ENCODE measurements around the gene ZNF274. TPM values are rescaled to one million over a fixed set of nuclear protein-coding genes. Genes with fewer than 3 reads are reported as not detected.

The ZNF274 gene
- polyA plus RNA-seq, 1 experiment: 15.2 TPM

GRCh38 chr19:58212336-58213074, 29.6 kb downstream of the ZNF274 start:
- Histone ChIP-seq H3K27me3 (ENCODE audit: control insufficient read depth, insufficient read depth, low read length) (no peaks in the 10 kb centered on the region), H3K36me3 (ENCODE audit: control insufficient read depth, insufficient read depth, low read length) (peaks cover 37% of the 10 kb centered on the region), H3K4me3 (ENCODE audit: low read depth, low read length) (no peak overlapping the region)
- DNase-seq (ENCODE audit: low read depth): no peak
- ChIA-PET POLR2A (no interaction called here), CTCF (interaction anchor here (0.6 kb wide), 1 partner anchor 169 kb away, joined by 3 read pairs; no protein-coding TSS in a partner anchor)
- TF ChIP-seq CTCF (IDR thresholded peaks at IDR 0.05; ENCODE audit: insufficient read depth, low read depth, low read length): no peak

GRCh38 chr19:58213075-58213369, 30.2 kb downstream of the ZNF274 start:
- POLR2A ChIA-PET: no interaction called here
- Histone ChIP-seq H3K36me3 (ENCODE audit: control insufficient read depth, insufficient read depth, low read length) (peaks cover 33% of the 10 kb centered on the region), H3K27me3 (ENCODE audit: control insufficient read depth, insufficient read depth, low read length) (no peaks in the 10 kb centered on the region), H3K4me3 (ENCODE audit: low read depth, low read length) (no peak overlapping the region)
- CTCF ChIA-PET: interaction anchor here (0.6 kb wide), 1 partner anchor 168 kb away, joined by 3 read pairs; no protein-coding TSS in a partner anchor
- no peak for DNase-seq (ENCODE audit: low read depth)
- TF ChIP-seq CTCF (IDR thresholded peaks at IDR 0.05; ENCODE audit: insufficient read depth, low read depth, low read length): no peak

- POLR2A ChIA-PET: no interaction called here
- no peaks in the 10 kb centered on the region for H3K27me3 ChIP-seq (ENCODE audit: control insufficient read depth, insufficient read depth, low read length)
These were observed 34.2 kb downstream of the ZNF274 start for GRCh38 chr19:58217069-58217481.

GRCh38 chr19:58217607-58218391, 34.9 kb downstream of the ZNF274 start:
- CTCF ChIA-PET: no interaction called here
- no peak overlapping the region for H3K4me3 ChIP-seq (ENCODE audit: low read depth, low read length)
- peaks cover 7% of the 10 kb centered on the region for H3K36me3 ChIP-seq (ENCODE audit: control insufficient read depth, insufficient read depth, low read length)
- TF ChIP-seq CTCF (IDR thresholded peaks at IDR 0.05; ENCODE audit: insufficient read depth, low read depth, low read length): no peak
- POLR2A ChIA-PET: no interaction called here
- no peaks in the 10 kb centered on the region for H3K27me3 ChIP-seq (ENCODE audit: control insufficient read depth, insufficient read depth, low read length)
- no peak for DNase-seq (ENCODE audit: low read depth)

More at GRCh38 chr19:58217069-58217481, 34.2 kb downstream of the ZNF274 start:
- DNase-seq (ENCODE audit: low read depth): no peak
- CTCF ChIA-PET: no interaction called here
- Histone ChIP-seq H3K36me3 (ENCODE audit: control insufficient read depth, insufficient read depth, low read length) (peaks cover 10% of the 10 kb centered on the region), H3K4me3 (ENCODE audit: low read depth, low read length) (no peak overlapping the region)
- TF ChIP-seq CTCF (IDR thresholded peaks at IDR 0.05; ENCODE audit: insufficient read depth, low read depth, low read length): no peak

GRCh38 chr19:58218899-58219298, 36.0 kb downstream of the ZNF274 start:
- peaks cover under 1% of the 10 kb centered on the region; the same call in 1 of the 2 replicates for H3K36me3 ChIP-seq (ENCODE audit: control insufficient read depth, insufficient read depth, low read length)
- H3K4me3 ChIP-seq (ENCODE audit: low read depth, low read length): no peak overlapping the region
- ChIA-PET POLR2A (no interaction called here), CTCF (interaction anchor here (0.6 kb wide), 2 partner anchors 9 to 76 kb away, joined by 3 read pairs; no protein-coding TSS in a partner anchor)
- H3K27me3 ChIP-seq (ENCODE audit: control insufficient read depth, insufficient read depth, low read length): no peaks in the 10 kb centered on the region
- no peak for DNase-seq (ENCODE audit: low read depth)
- 0 out of 2 replicates have a peak, but pooled peaks have one; percentile 16 for TF ChIP-seq CTCF (IDR thresholded peaks at IDR 0.05; ENCODE audit: insufficient read depth, low read depth, low read length)

Measured in BJ (cell line).